H9 (cell line): Measurements from ENCODE around the gene C2orf66. TPM values are rescaled to one million over a fixed set of nuclear protein-coding genes. Genes with fewer than 3 reads are reported as not detected.

Experiments
- DNase-seq: peaks from one replicate; pipeline ENCODE4 v3.0.0-alpha.2; 2017
- H2AFZ ChIP-seq: one replicate; pipeline ENCODE4 v1.6.1; 2013; ENCODE audit warnings: mild to moderate bottlenecking, low read length, control low read depth, moderate library complexity
- H2AK5ac ChIP-seq: 2 replicates; pipeline ENCODE4 v1.6.1; 2013; ENCODE audit warnings: low read length, control low read depth, mixed read lengths; ENCODE audit not compliant: insufficient read length
- H2BK120ac ChIP-seq: one replicate; pipeline ENCODE4 v1.6.1; 2013; ENCODE audit warnings: low read depth, mild to moderate bottlenecking, low read length, control low read depth, inconsistent platforms; ENCODE audit not compliant: poor library complexity, severe bottlenecking
- H2BK12ac ChIP-seq: 2 replicates; pipeline ENCODE4 v1.6.1; 2013; ENCODE audit warnings: low read length, control low read depth, mixed read lengths, low read depth; ENCODE audit not compliant: insufficient read length
- H2BK15ac ChIP-seq: 2 replicates; pipeline ENCODE4 v1.6.1; 2013; ENCODE audit warnings: low read depth, low read length, control low read depth
- H2BK20ac ChIP-seq: one replicate; pipeline ENCODE4 v1.6.1; 2013; ENCODE audit warnings: low read depth, mild to moderate bottlenecking, low read length, control low read depth, inconsistent platforms; ENCODE audit not compliant: poor library complexity, severe bottlenecking
- H2BK5ac ChIP-seq: 2 replicates; pipeline ENCODE4 v1.6.1; 2013; ENCODE audit warnings: low read length, control low read depth, mixed read lengths; ENCODE audit not compliant: insufficient read length
- H3K14ac ChIP-seq: 2 replicates; pipeline ENCODE4 v1.6.1; 2013; ENCODE audit warnings: low read length, control low read depth; ENCODE audit not compliant: insufficient read depth
- H3K18ac ChIP-seq: 2 replicates; pipeline ENCODE4 v1.6.1; 2013; ENCODE audit warnings: low read depth, mild to moderate bottlenecking, mixed read lengths, low read length, control low read depth; ENCODE audit not compliant: insufficient read length
- H3K23ac ChIP-seq: 2 replicates; pipeline ENCODE4 v1.6.1; 2013; ENCODE audit warnings: low read length, control low read depth, mixed read lengths, low read depth; ENCODE audit not compliant: insufficient read length
- H3K23me2 ChIP-seq: 2 replicates; pipeline ENCODE4 v1.6.1; 2013; ENCODE audit warnings: low read depth, mild to moderate bottlenecking, mixed read lengths, low read length, control low read depth; ENCODE audit not compliant: insufficient read length, poor library complexity, severe bottlenecking
- H3K27ac ChIP-seq: 2 replicates; pipeline ENCODE4 v1.5.1; 2013; ENCODE audit warnings: low read length, control low read depth, mixed read lengths, low read depth; ENCODE audit not compliant: insufficient read length
- H3K27me3 ChIP-seq: 2 replicates; pipeline ENCODE4 v1.6.1; 2013; ENCODE audit warnings: low read length, control low read depth, inconsistent platforms; ENCODE audit not compliant: insufficient read depth
- H3K4ac ChIP-seq: 2 replicates; pipeline ENCODE4 v1.6.1; 2013; ENCODE audit warnings: low read depth, mild to moderate bottlenecking, control low read depth, inconsistent platforms, low read length, moderate library complexity
- H3K4me1 ChIP-seq: 2 replicates; pipeline ENCODE4 v1.6.1; 2013; ENCODE audit warnings: low read length, control low read depth, inconsistent platforms; ENCODE audit not compliant: insufficient read depth
- H3K4me2 ChIP-seq: 2 replicates; pipeline ENCODE4 v1.6.1; 2013; ENCODE audit warnings: low read length, control low read depth, mixed read lengths; ENCODE audit not compliant: insufficient read length, insufficient read depth
- H3K56ac ChIP-seq: 2 replicates; pipeline ENCODE4 v1.6.1; 2013; ENCODE audit warnings: low read depth, mild to moderate bottlenecking, mixed read lengths, low read length, control low read depth; ENCODE audit not compliant: insufficient read length
- H3K79me1 ChIP-seq: 2 replicates; pipeline ENCODE4 v1.6.1; 2013; ENCODE audit warnings: low read depth, mild to moderate bottlenecking, moderate library complexity, low read length, control low read depth, inconsistent platforms; ENCODE audit not compliant: insufficient read depth, poor library complexity, severe bottlenecking
- H3K79me2 ChIP-seq: 2 replicates; pipeline ENCODE4 v1.6.1; 2013; ENCODE audit warnings: low read length, control low read depth, inconsistent platforms; ENCODE audit not compliant: insufficient read depth
- H3K9ac ChIP-seq: 2 replicates; pipeline ENCODE4 v1.6.1; 2013; ENCODE audit warnings: low read length, control low read depth, mixed read lengths; ENCODE audit not compliant: insufficient read length; ENCODE audit errors: extremely low read depth
- H3K9me3 ChIP-seq: one replicate; pipeline ENCODE4 v1.6.1; 2013; ENCODE audit warnings: low read depth, low read length, inconsistent platforms; ENCODE audit not compliant: control insufficient read depth
- H3T11ph ChIP-seq: one replicate; pipeline ENCODE4 v1.6.1; 2013; ENCODE audit warnings: mild to moderate bottlenecking, low read length, control low read depth, inconsistent platforms
- H4K20me1 ChIP-seq: one replicate; pipeline ENCODE4 v1.6.1; 2013; ENCODE audit not compliant: control insufficient read depth, insufficient read length, insufficient read depth
- H4K5ac ChIP-seq: 2 replicates; pipeline ENCODE4 v1.6.1; 2013; ENCODE audit warnings: low read depth, mild to moderate bottlenecking, mixed read lengths, low read length, control low read depth; ENCODE audit not compliant: insufficient read length
- H4K8ac ChIP-seq: replicated peaks from 2 replicates; pipeline ENCODE4 v1.6.1; 2013; ENCODE audit warnings: low read length, control low read depth, mixed read lengths, low read depth; ENCODE audit not compliant: insufficient read length
- H4K91ac ChIP-seq: 2 replicates; pipeline ENCODE4 v1.6.1; 2013; ENCODE audit warnings: low read depth, mild to moderate bottlenecking, moderate library complexity, mixed read lengths, low read length, control low read depth; ENCODE audit not compliant: insufficient read length
- H3K27ac Mint-ChIP-seq, 3 experiments: 2 replicates in 2 of 3; 3 replicates in 1 of 3; pipeline ENCODE4 v1.8.0; 2020 to 2021; ENCODE audit warnings: mixed read lengths in 3 of 3, mild to moderate bottlenecking in 1 of 3, moderate library complexity in 1 of 3
- H3K27me3 Mint-ChIP-seq: 2 replicates; pipeline ENCODE4 v1.8.0; 2021; ENCODE audit warnings: low read depth, mild to moderate bottlenecking, moderate library complexity, mixed read lengths
- H3K36me3 Mint-ChIP-seq, 3 experiments: 2 replicates in 2 of 3; 3 replicates in 1 of 3; pipeline ENCODE4 v1.8.0; 2020 to 2021; ENCODE audit warnings: low read depth in 3 of 3, mixed read lengths in 3 of 3; ENCODE audit not compliant: insufficient read depth in 1 of 3
- H3K4me1 Mint-ChIP-seq, 2 experiments: 2 replicates each; pipeline ENCODE4 v1.8.0; 2020; ENCODE audit warnings: mixed read lengths in 2 of 2
- H3K4me3 Mint-ChIP-seq, 2 experiments: 2 replicates in 1 of 2; 3 replicates in 1 of 2; pipeline ENCODE4 v1.8.0; 2020 to 2021; ENCODE audit warnings: mild to moderate bottlenecking in 2 of 2, mixed read lengths in 2 of 2, moderate library complexity in 1 of 2
- H3K9me3 Mint-ChIP-seq, 2 experiments: 2 replicates in 1 of 2; 3 replicates in 1 of 2; pipeline ENCODE4 v1.8.0; 2020; ENCODE audit warnings: mild to moderate bottlenecking in 2 of 2, mixed read lengths in 2 of 2, moderate library complexity in 1 of 2
- total RNA-seq: library from RNA; stranded (reverse); gene quantifications from 2 replicates; pipeline ENCODE4 v1.2.1, GENCODE V29; 2021
- TF ChIP-seq, protein P1 (sequence below): fragments of 200-600 bp; sonication (generic); conservative IDR thresholded peaks from 3 replicates; pipeline ENCODE4 v1.8.0; 2021; ENCODE audit warnings: antibody characterized with exemption, mild to moderate bottlenecking

Gene C2orf66
- total RNA-seq, 1 experiment from 2014 or later = not detected

DNA sequence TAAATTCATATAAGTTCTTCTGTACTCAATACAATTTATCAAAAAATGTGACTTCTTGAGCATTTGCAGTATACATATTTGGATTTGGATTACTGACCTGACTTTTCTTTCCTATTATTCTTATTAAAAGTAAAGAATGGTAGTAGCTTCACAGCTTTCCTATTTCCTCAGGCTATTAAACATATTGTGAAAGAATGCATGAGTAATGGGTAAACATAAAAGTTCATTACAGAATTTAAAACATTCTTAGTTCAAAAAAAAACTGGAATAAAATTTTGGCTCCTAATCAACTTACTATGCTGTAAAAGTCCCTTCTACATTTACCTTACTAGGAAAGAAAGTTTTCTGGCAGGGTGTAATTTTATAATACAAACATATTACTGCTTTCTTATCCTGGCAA lies 27.3 kb upstream of the C2orf66 start:
- Histone ChIP-seq H4K8ac (no peak overlapping the region), H3K27ac (no peak overlapping the region), H3K9ac (no peak overlapping the region), H3K79me2 (no peaks in the 10 kb centered on the region), H2BK5ac (no peak overlapping the region), H3K18ac (no peak overlapping the region), H3K4ac (no peak overlapping the region), H2BK12ac (no peak overlapping the region), H4K5ac (no peak overlapping the region), H2AFZ (no peak overlapping the region), H2BK120ac (no peak overlapping the region), H3K4me1 (no peaks in the 10 kb centered on the region), H3K56ac (no peak overlapping the region), H3T11ph (no peak overlapping the region), H3K79me1 (no peaks in the 10 kb centered on the region), H3K4me2 (no peak overlapping the region), H3K27me3 (no peaks in the 10 kb centered on the region), H2BK20ac (no peak overlapping the region), H4K91ac (no peak overlapping the region), H3K14ac (no peak overlapping the region), H2AK5ac (no peak overlapping the region), H3K23ac (no peak overlapping the region), H2BK15ac (no peak overlapping the region), H4K20me1 (no peaks in the 10 kb centered on the region), H3K23me2 (no peaks in the 10 kb centered on the region), H3K9me3 (no peaks in the 10 kb centered on the region)
- Mint-ChIP-seq H3K27me3 (no peaks in the 10 kb centered on the region), H3K4me1 (no peaks in the 10 kb centered on the region), H3K4me3 (no peak overlapping the region), H3K36me3 (peaks cover 4 to 22% (median 8%) of the 10 kb centered on the region in 3 experiments; a peak in 5 of 7 replicates), H3K27ac (no peak overlapping the region), H3K9me3 (no peaks in the 10 kb centered on the region)
- TF ChIP-seq, protein P1, sequence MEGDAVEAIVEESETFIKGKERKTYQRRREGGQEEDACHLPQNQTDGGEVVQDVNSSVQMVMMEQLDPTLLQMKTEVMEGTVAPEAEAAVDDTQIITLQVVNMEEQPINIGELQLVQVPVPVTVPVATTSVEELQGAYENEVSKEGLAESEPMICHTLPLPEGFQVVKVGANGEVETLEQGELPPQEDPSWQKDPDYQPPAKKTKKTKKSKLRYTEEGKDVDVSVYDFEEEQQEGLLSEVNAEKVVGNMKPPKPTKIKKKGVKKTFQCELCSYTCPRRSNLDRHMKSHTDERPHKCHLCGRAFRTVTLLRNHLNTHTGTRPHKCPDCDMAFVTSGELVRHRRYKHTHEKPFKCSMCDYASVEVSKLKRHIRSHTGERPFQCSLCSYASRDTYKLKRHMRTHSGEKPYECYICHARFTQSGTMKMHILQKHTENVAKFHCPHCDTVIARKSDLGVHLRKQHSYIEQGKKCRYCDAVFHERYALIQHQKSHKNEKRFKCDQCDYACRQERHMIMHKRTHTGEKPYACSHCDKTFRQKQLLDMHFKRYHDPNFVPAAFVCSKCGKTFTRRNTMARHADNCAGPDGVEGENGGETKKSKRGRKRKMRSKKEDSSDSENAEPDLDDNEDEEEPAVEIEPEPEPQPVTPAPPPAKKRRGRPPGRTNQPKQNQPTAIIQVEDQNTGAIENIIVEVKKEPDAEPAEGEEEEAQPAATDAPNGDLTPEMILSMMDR = no peak
- DNase-seq = no peak
